Activated CD8-positive, alpha-beta T cell treated with anti-CD3 and anti-CD28 coated beads for 36 hours (primary cell): ENCODE data around the gene CXCL10. TPM values are rescaled to one million over a fixed set of nuclear protein-coding genes. Genes with fewer than 3 reads are reported as not detected.

Experiments
- ATAC-seq: fragments of 200-7000 bp; cut with Tn5 transposase; one replicate; pipeline ENCODE4 v1.10.0; 2021; ENCODE audit warnings: mild to moderate bottlenecking, moderate library complexity
- CTCF ChIA-PET: fragments of 350-600 bp; sonication (Branson Sonifier 250); formaldehyde crosslinking; loops from one replicate; lab custom pipeline; 2021; ENCODE audit warnings: antibody characterized with exemption; lab: Charles Lee
- POLR2A ChIA-PET: fragments of 350-600 bp; sonication (Branson Sonifier 250); formaldehyde crosslinking; loops from one replicate; lab custom pipeline; 2021; ENCODE audit warnings: antibody characterized with exemption; lab: Charles Lee
- DNase-seq: peaks from one replicate; pipeline ENCODE4 v3.0.0-alpha.2; 2020
- H3K27ac Mint-ChIP-seq: one replicate; pipeline ENCODE4 v1.8.0; 2021; ENCODE audit warnings: mild to moderate bottlenecking, mixed read lengths
- H3K27me3 Mint-ChIP-seq: one replicate; pipeline ENCODE4 v1.8.0; 2021; ENCODE audit warnings: mixed read lengths
- H3K36me3 Mint-ChIP-seq: one replicate; pipeline ENCODE4 v1.8.0; 2021; ENCODE audit warnings: low read depth, mixed read lengths
- H3K4me1 Mint-ChIP-seq: one replicate; pipeline ENCODE4 v1.8.0; 2021; ENCODE audit warnings: low read depth, mixed read lengths
- H3K4me3 Mint-ChIP-seq: one replicate; pipeline ENCODE4 v1.8.0; 2021; ENCODE audit warnings: mild to moderate bottlenecking, moderate library complexity, mixed read lengths
- H3K9me3 Mint-ChIP-seq: one replicate; pipeline ENCODE4 v1.8.0; 2021; ENCODE audit warnings: mixed read lengths
- CTCF ChIP-seq: fragments of 200-600 bp; IDR thresholded peaks from one replicate; pipeline ENCODE4 v1.8.0; 2022; ENCODE audit warnings: antibody characterized with exemption, mild to moderate bottlenecking
- intact Hi-C: fragments of 100-400 bp; cut with micrococcal nuclease; formaldehyde crosslinking; loops from one replicate; pipeline ENCODE4 v1.10.0; 2022
- total RNA-seq, 2 experiments: library from RNA; stranded (reverse); gene quantifications; one replicate each; pipeline ENCODE4 v1.2.3, GENCODE V29; 2021

CXCL10 gene
- total RNA-seq, 2 experiments from 2014 or later = 0.68 to 1.1 TPM

DNA sequence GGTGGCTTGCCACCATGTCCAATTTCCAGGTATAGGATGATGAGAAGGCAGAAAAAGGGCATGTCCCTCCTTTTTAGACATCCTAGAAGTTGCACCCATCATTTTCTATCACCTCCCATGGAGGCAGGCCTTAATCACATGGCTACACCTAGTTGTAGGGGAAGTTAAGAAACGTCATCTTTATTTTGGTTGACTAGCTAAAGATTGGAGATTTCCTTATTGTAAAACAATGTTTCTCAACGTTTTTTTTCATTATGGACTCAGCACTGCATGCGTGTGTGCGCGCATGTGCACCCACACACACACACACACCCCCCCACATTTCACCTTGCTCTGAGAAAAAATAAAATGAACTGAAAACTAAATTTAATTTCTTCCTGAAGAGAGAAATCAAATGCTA, 14.0 kb downstream of the CXCL10 start:
- Mint-ChIP-seq H3K4me3 (no peak overlapping the region), H3K27ac (no peak overlapping the region), H3K27me3 (peaks cover 17% of the 10 kb centered on the region), H3K9me3 (no peaks in the 10 kb centered on the region), H3K36me3 (no peaks in the 10 kb centered on the region), H3K4me1 (no peaks in the 10 kb centered on the region)
- CTCF ChIA-PET = interaction anchor here (0.7 to 1.4 kb wide), 3 partner anchors 12 to 356 kb away, joined by 3 read pairs; no protein-coding TSS in a partner anchor
- intact Hi-C loops = no loop called here
- no peak for ATAC-seq
- no peak for TF ChIP-seq CTCF
- no peak for DNase-seq
- POLR2A ChIA-PET = no interaction called here

DNA sequence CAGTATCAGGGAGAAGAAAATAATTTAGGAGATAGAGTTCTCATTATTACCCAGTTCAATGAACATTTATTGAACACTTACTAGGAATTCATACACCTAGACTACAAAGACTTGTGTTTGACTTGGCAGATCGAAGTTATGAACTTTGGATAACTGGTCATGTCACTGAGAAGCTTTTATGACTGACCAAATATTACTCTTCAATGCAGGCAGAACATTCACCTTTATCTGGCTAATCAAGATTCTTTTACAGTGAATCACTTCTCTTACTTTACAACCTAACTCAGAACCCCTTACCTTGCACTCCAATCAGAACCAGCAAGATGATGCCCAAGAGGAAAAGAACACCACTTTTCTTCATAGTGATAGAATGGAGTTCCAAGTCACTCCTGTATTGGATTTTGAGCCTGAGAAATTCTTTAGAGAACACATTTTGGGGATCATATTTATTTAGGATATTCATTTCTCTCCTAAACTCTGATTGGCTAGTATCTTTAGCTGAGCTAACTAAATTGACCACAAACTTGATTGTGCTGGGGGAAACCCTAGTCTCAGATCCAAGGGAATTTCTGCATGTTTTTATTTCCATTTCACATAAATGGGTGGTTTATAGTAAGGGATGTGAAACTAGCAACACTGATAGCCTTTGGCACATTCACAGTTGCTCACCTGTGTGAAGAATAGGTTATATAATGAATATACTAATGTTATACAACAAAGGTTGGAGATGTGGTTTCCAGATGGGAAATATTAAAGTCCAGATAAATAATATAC, 16.0 kb downstream of the CXCL10 start, which contains the start of gene CXCL9:
TSS of gene CXCL9 (minus strand) at position 421 of the 774 bp plus-strand sequence. CDS start at position 361, 60 bp downstream.
- H3K27me3 Mint-ChIP-seq = peaks cover 16% of the 10 kb centered on the region
- no peak within 1 kb of the TSS for H3K27ac Mint-ChIP-seq
- no peak for TF ChIP-seq CTCF
- intact Hi-C loops = no loop called here
- no peak within 1 kb of the TSS for H3K4me3 Mint-ChIP-seq
- no peak for ATAC-seq
- POLR2A ChIA-PET = no interaction called here
- H3K9me3 Mint-ChIP-seq = no peaks in the 10 kb centered on the region
- no peak for DNase-seq
- H3K4me1 Mint-ChIP-seq = peaks cover 4% of the 10 kb centered on the region
- CTCF ChIA-PET = interaction anchor here (1.4 kb wide), 1 partner anchor 11 kb away, joined by 3 read pairs; no protein-coding TSS in a partner anchor
- no peaks in the 10 kb centered on the region for H3K36me3 Mint-ChIP-seq

DNA sequence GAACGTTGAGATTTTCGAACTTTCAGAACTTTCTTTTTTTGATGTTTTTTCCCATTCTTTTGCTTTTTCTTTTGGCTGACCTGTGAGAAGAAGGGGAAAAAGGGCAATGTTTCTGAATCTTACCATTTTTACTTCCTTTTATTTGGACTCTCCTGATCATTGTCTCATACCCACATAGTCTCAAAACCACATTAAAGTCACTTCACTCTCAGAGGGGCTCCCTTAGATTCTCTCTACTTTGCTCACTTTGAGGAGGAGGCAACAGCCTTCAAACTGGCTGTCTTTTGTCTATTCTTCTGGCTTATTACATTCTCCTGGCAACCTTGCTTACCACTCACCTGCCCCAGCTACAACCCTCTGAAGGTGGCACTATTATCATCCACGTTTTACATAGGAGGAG, 19.7 kb downstream of the CXCL10 start:
- intact Hi-C loops = no loop called here
- Mint-ChIP-seq H3K27ac (no peak overlapping the region), H3K27me3 (peaks cover 10% of the 10 kb centered on the region), H3K36me3 (no peaks in the 10 kb centered on the region), H3K4me3 (no peak overlapping the region), H3K4me1 (peaks cover 4% of the 10 kb centered on the region), H3K9me3 (no peaks in the 10 kb centered on the region)
- no peak for ATAC-seq
- ChIA-PET POLR2A (no interaction called here), CTCF (interaction anchor here (1.5 to 2.8 kb wide), 2 partner anchors 8 to 60 kb away, joined by 4 to 10 read pairs; no protein-coding TSS in a partner anchor)
- no peak for DNase-seq
- no peak for TF ChIP-seq CTCF

DNA sequence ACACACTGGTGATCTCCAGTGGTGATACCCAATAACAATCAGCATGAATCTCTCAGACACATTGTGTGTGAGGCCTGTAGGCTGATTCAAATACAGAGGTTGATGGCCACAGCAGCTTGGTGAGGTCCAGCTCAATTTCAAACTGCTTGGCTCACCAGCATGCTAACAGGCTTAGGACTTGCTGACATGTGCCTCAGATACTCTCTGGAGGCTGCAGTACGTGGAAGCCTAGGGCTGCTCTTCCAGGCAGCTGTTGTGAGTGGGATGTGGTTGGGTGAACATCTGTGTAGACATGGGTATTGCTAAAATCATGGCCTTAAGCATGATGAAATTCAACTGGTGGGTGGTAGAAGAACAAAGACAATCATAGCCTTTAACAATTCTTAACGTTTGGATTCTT, 20.3 kb downstream of the CXCL10 start:
- DNase-seq (no peak), ATAC-seq (no peak)
- ChIA-PET CTCF (interaction anchor here (1.5 kb wide), 1 partner anchor 61 kb away, joined by 4 read pairs; no protein-coding TSS in a partner anchor), POLR2A (no interaction called here)
- H3K36me3 Mint-ChIP-seq = no peaks in the 10 kb centered on the region
- H3K4me3 Mint-ChIP-seq = no peak overlapping the region
- TF ChIP-seq CTCF = no peak
- intact Hi-C loops = no loop called here
- H3K27me3 Mint-ChIP-seq = peaks cover 9% of the 10 kb centered on the region
- peaks cover 4% of the 10 kb centered on the region for H3K4me1 Mint-ChIP-seq
- H3K9me3 Mint-ChIP-seq = no peaks in the 10 kb centered on the region
- H3K27ac Mint-ChIP-seq = no peak overlapping the region

- intact Hi-C loops = no loop called here
- Mint-ChIP-seq H3K27me3 (peaks cover 9% of the 10 kb centered on the region), H3K36me3 (no peaks in the 10 kb centered on the region), H3K27ac (no peak overlapping the region), H3K4me1 (peaks cover 4% of the 10 kb centered on the region), H3K9me3 (no peaks in the 10 kb centered on the region), H3K4me3 (no peak overlapping the region)
- ChIA-PET POLR2A (no interaction called here), CTCF (interaction anchor here (1.5 kb wide), 1 partner anchor 62 kb away, joined by 4 read pairs; no protein-coding TSS in a partner anchor)
- DNase-seq (no peak), ATAC-seq (no peak)
- TF ChIP-seq CTCF = no peak
These were observed 21.1 kb downstream of the CXCL10 start for GRCh38 chr4:76002176-76002575.
